HPDE6-E6E7 (cell line): ENCODE results near the gene MAPK8IP3.

Experiments used
- DNase-seq: peaks from one replicate; pipeline ENCODE4 v3.0.0; 2011; ENCODE audit warnings: missing footprints; ENCODE audit errors: extremely low spot score

The MAPK8IP3 gene

GRCh38 chr16:1812732-1813163 is 106.8 kb downstream of the MAPK8IP3 start:
- DNase-seq, result peak; percentile 58

GRCh38 chr16:1815461-1815860 is 109.5 kb downstream of the MAPK8IP3 start:
- DNase-seq, result no peak

- DNase-seq, result no peak
These were observed 110.6 kb downstream of the MAPK8IP3 start for GRCh38 chr16:1816396-1817275.

- no peak for DNase-seq
These were observed 111.2 kb downstream of the MAPK8IP3 start for GRCh38 chr16:1817276-1817589.

- no peak for DNase-seq
These were observed 111.7 kb downstream of the MAPK8IP3 start for GRCh38 chr16:1817716-1818115.

GRCh38 chr16:1818204-1818872 is 112.3 kb downstream of the MAPK8IP3 start:
- no peak for DNase-seq

- no peak for DNase-seq
These were observed 113.0 kb downstream of the MAPK8IP3 start for GRCh38 chr16:1818873-1819525.

GRCh38 chr16:1819611-1820010 is 113.6 kb downstream of the MAPK8IP3 start:
- no peak for DNase-seq
